ENCODE measurements around the gene ACTL9.

- no peak for TF ChIP-seq POLR2A (IDR thresholded peaks at IDR 0.05; ENCODE audit: low read length)
- no peak for TF ChIP-seq GATA1 (IDR thresholded peaks at IDR 0.05; ENCODE audit: low read depth, low read length)
Measured at GRCh38 chr19:8675066-8675465, 23.5 kb downstream of the ACTL9 start.

All from erythroblast (primary cell).